HepG2 (cell line): ENCODE measurements around the gene PEX12. TPM values are rescaled to one million over a fixed set of nuclear protein-coding genes. Genes with fewer than 3 reads are reported as not detected.

Experiments used
- ESRRA ChIP-seq: sonication (generic); formaldehyde crosslinking; IDR thresholded peaks from 2 replicates; pipeline ENCODE4 v1.5.1; 2020; ENCODE audit warnings: mild to moderate bottlenecking, low read depth, missing genetic modification reagents
- ETV5 ChIP-seq: IDR thresholded peaks from 2 replicates; pipeline ENCODE4 v1.6.1; 2018; ENCODE audit warnings: missing biosample characterization, missing genetic modification reagents, inconsistent platforms, borderline replicate concordance
- GPN1 ChIP-seq: sonication (generic); formaldehyde crosslinking; IDR thresholded peaks from 2 replicates; pipeline ENCODE4 v1.5.1; 2020; ENCODE audit warnings: missing genetic modification reagents, borderline replicate concordance
- MAFG ChIP-seq: sonication (generic); formaldehyde crosslinking; IDR thresholded peaks from 2 replicates; pipeline ENCODE4 v1.5.1; 2020; ENCODE audit warnings: mild to moderate bottlenecking, missing genetic modification reagents
- NFE2L1 ChIP-seq: sonication (generic); formaldehyde crosslinking; IDR thresholded peaks from 2 replicates; pipeline ENCODE4 v1.4.0; 2020; ENCODE audit warnings: missing genetic modification reagents, mild to moderate bottlenecking, borderline replicate concordance
- NFE2L2 ChIP-seq: fragments of 150-350 bp; IDR thresholded peaks from 2 replicates; pipeline ENCODE4 v1.6.1; 2014; ENCODE audit warnings: low read length
- NFKB2 ChIP-seq: sonication (generic); formaldehyde crosslinking; IDR thresholded peaks from 2 replicates; pipeline ENCODE4 v1.4.0; 2020; ENCODE audit warnings: missing genetic modification reagents, borderline replicate concordance
- NKX3-1 ChIP-seq: sonication (generic); formaldehyde crosslinking; IDR thresholded peaks from 2 replicates; pipeline ENCODE4 v1.5.0; 2020; ENCODE audit warnings: missing genetic modification reagents
- NR2C2 ChIP-seq: sonication (generic); formaldehyde crosslinking; IDR thresholded peaks from 2 replicates; pipeline ENCODE4 v1.4.0; 2020; ENCODE audit warnings: missing genetic modification reagents, mild to moderate bottlenecking, moderate library complexity, borderline replicate concordance
- PCBP1 ChIP-seq: fragments of 200-400 bp; formaldehyde crosslinking; IDR thresholded peaks from 2 replicates; pipeline ENCODE4 v1.6.1; 2017; ENCODE audit warnings: mild to moderate bottlenecking, low read depth, low read length, borderline replicate concordance
- PHF21A ChIP-seq: sonication (generic); formaldehyde crosslinking; IDR thresholded peaks from 2 replicates; pipeline ENCODE4 v1.5.0; 2020; ENCODE audit warnings: mild to moderate bottlenecking, missing genetic modification reagents
- RARG ChIP-seq: sonication (generic); formaldehyde crosslinking; IDR thresholded peaks from 2 replicates; pipeline ENCODE4 v1.4.0; 2020; ENCODE audit warnings: low read depth, mild to moderate bottlenecking, missing genetic modification reagents
- REXO4 ChIP-seq: sonication (generic); formaldehyde crosslinking; IDR thresholded peaks from 2 replicates; pipeline ENCODE4 v1.8.0; 2022; ENCODE audit warnings: missing genetic modification reagents, mild to moderate bottlenecking, borderline replicate concordance
- SAFB2 ChIP-seq: sonication (generic); formaldehyde crosslinking; IDR thresholded peaks from 2 replicates; pipeline ENCODE4 v1.5.1; 2020; ENCODE audit warnings: missing genetic modification reagents, low read depth, mild to moderate bottlenecking, borderline replicate concordance
- SMAD3 ChIP-seq: sonication (generic); formaldehyde crosslinking; IDR thresholded peaks from 2 replicates; pipeline ENCODE4 v1.4.0; 2020; ENCODE audit warnings: missing genetic modification reagents
- YEATS2 ChIP-seq: sonication (generic); formaldehyde crosslinking; IDR thresholded peaks from 2 replicates; pipeline ENCODE4 v1.4.0; 2020; ENCODE audit warnings: missing genetic modification reagents, borderline replicate concordance
- ZBTB33 ChIP-seq: sonication (generic); formaldehyde crosslinking; IDR thresholded peaks from 2 replicates; pipeline ENCODE4 v1.4.0; 2020; ENCODE audit warnings: missing genetic modification reagents
- ZFYVE20 ChIP-seq: sonication (generic); formaldehyde crosslinking; IDR thresholded peaks from 2 replicates; pipeline ENCODE4 v1.8.0; 2023; ENCODE audit warnings: low read depth, mild to moderate bottlenecking, moderate library complexity, missing genetic modification reagents, borderline replicate concordance
- ZNF292 ChIP-seq: sonication (generic); formaldehyde crosslinking; IDR thresholded peaks from 2 replicates; pipeline ENCODE4 v1.8.1; 2022; ENCODE audit warnings: mild to moderate bottlenecking, low read depth, missing genetic modification reagents, borderline replicate concordance
- ZNF446 ChIP-seq: sonication (generic); formaldehyde crosslinking; IDR thresholded peaks from 2 replicates; pipeline ENCODE4 v1.5.0; 2020; ENCODE audit warnings: mild to moderate bottlenecking, missing genetic modification reagents
- ZNF629 ChIP-seq: sonication (generic); formaldehyde crosslinking; conservative IDR thresholded peaks from 2 replicates; pipeline ENCODE4 v1.5.0; 2020; ENCODE audit warnings: missing genetic modification reagents
- ZNF703 ChIP-seq: sonication (generic); formaldehyde crosslinking; IDR thresholded peaks from 2 replicates; pipeline ENCODE4 v1.5.1; 2020; ENCODE audit warnings: missing genetic modification reagents, mild to moderate bottlenecking, moderate library complexity, borderline replicate concordance
- ZNF761 ChIP-seq: sonication (generic); formaldehyde crosslinking; conservative IDR thresholded peaks from 2 replicates; pipeline ENCODE4 v1.4.0; 2020; ENCODE audit warnings: mild to moderate bottlenecking, missing genetic modification reagents
- ZNF773 ChIP-seq: sonication (generic); formaldehyde crosslinking; IDR thresholded peaks from 2 replicates; pipeline ENCODE4 v1.4.0; 2020; ENCODE audit warnings: missing genetic modification reagents, borderline replicate concordance
- ZNF777 ChIP-seq: sonication (generic); formaldehyde crosslinking; IDR thresholded peaks from 2 replicates; pipeline ENCODE4 v1.4.0; 2020; ENCODE audit warnings: missing genetic modification reagents
- ZNF83 ChIP-seq: sonication (generic); formaldehyde crosslinking; IDR thresholded peaks from 2 replicates; pipeline ENCODE4 v1.4.0; 2020; ENCODE audit warnings: missing genetic modification reagents, mild to moderate bottlenecking, borderline replicate concordance
- polyA plus RNA-seq, 8 experiments: library from polyadenylated mRNA; depleted of rRNA in 3 of 8; stranded (reverse) in 7 of 8; unstranded in 1 of 8; fragments of >200 nt; fragmentation: Illumina TruSeq in 4 of 8; extraction: Trizol in 4 of 8; gene quantifications; 2 replicates each; pipeline versions ENCODE4 v1.2.1 to v1.2.3, GENCODE V29; 2011 to 2016; ENCODE audit warnings: low read depth in 4 of 8, missing spikeins in 1 of 8, mixed read lengths in 1 of 8; ENCODE audit not compliant: insufficient read depth in 1 of 8
- total RNA-seq, 5 experiments: library from RNA; depleted of rRNA; stranded (reverse); fragments of >200 nt; fragmentation: Illumina TruSeq; extraction: Trizol; gene quantifications; 2 replicates each; pipeline ENCODE4 v1.2.3, GENCODE V29; 2016; ENCODE audit warnings: low read depth in 1 of 5
- TF ChIP-seq, protein P1 (sequence below): IDR thresholded peaks from 2 replicates; pipeline ENCODE4 v1.6.1; 2012; ENCODE audit warnings: inconsistent platforms
- TF ChIP-seq, protein P2 (sequence below): sonication (generic); formaldehyde crosslinking; IDR thresholded peaks from 2 replicates; pipeline ENCODE4 v1.9.0; 2021; ENCODE audit warnings: missing genetic modification reagents, borderline replicate concordance

Gene PEX12
- total and polyA plus RNA-seq, 2 of the 13 experiments (the other 11 are each of a cell fraction or from before 2014, with no cell fraction given): 5.1 to 11.9 TPM

GRCh38 chr17:35578197-35578928, at the start of gene PEX12 (continued):
- TF ChIP-seq GPN1 (CRISPR knock-in tag): no peak
- TF ChIP-seq NKX3-1 (CRISPR knock-in tag): peak; percentile 53; the same call in 1 of the 2 replicates
- TF ChIP-seq ZNF292: peak; percentile 70; the same call in 1 of the 2 replicates
- no peak for TF ChIP-seq REXO4 (CRISPR knock-in tag)
- peak; percentile 65; the same call in 1 of the 2 replicates for TF ChIP-seq NFKB2 (CRISPR knock-in tag)
- TF ChIP-seq PHF21A (CRISPR knock-in tag): peak; percentile 75; the same call in 1 of the 2 replicates
- TF ChIP-seq NFE2L1 (CRISPR knock-in tag): no peak
- TF ChIP-seq MAFG: no peak
- no peak for TF ChIP-seq ZNF446 (CRISPR knock-in tag)
- no peak for TF ChIP-seq ZNF83 (CRISPR knock-in tag)
- TF ChIP-seq ZNF773 (CRISPR knock-in tag): no peak
- TF ChIP-seq ZNF761 (CRISPR knock-in tag): no peak; the same call in 1 of the 2 replicates
- TF ChIP-seq ZNF777 (CRISPR knock-in tag): peak; percentile 70; the same call in 1 of the 2 replicates
- TF ChIP-seq PCBP1: 0 out of 2 replicates have a peak, but pooled peaks have one; percentile 71
- no peak; the same call in none of the 2 replicates for TF ChIP-seq SMAD3
- 0 out of 2 replicates have a peak, but pooled peaks have one; percentile 50 for TF ChIP-seq ZNF703 (CRISPR knock-in tag)
- no peak for TF ChIP-seq RARG (CRISPR knock-in tag)
- no peak for TF ChIP-seq ESRRA (CRISPR knock-in tag)
- peak; percentile 80; the same call in 1 of the 2 replicates for TF ChIP-seq SAFB2 (CRISPR knock-in tag)
- TF ChIP-seq ETV5 (CRISPR knock-in tag): peak; percentile 90
- no peak for TF ChIP-seq NFE2L2
- TF ChIP-seq, protein P1, sequence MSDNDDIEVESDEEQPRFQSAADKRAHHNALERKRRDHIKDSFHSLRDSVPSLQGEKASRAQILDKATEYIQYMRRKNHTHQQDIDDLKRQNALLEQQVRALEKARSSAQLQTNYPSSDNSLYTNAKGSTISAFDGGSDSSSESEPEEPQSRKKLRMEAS: peak; percentile 85
- TF ChIP-seq, protein P2, sequence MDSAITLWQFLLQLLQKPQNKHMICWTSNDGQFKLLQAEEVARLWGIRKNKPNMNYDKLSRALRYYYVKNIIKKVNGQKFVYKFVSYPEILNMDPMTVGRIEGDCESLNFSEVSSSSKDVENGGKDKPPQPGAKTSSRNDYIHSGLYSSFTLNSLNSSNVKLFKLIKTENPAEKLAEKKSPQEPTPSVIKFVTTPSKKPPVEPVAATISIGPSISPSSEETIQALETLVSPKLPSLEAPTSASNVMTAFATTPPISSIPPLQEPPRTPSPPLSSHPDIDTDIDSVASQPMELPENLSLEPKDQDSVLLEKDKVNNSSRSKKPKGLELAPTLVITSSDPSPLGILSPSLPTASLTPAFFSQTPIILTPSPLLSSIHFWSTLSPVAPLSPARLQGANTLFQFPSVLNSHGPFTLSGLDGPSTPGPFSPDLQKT (CRISPR knock-in tag): peak; percentile 60; the same call in 1 of the 2 replicates
- peak; percentile 99 for TF ChIP-seq NR2C2 (CRISPR knock-in tag)
- peak; percentile 96 for TF ChIP-seq YEATS2 (CRISPR knock-in tag)
- 0 out of 2 replicates have a peak, but pooled peaks have one; percentile 15 for TF ChIP-seq ZNF629
- TF ChIP-seq ZBTB33: no peak
- TF ChIP-seq ZFYVE20 (CRISPR knock-in tag): no peak
